ENCODE measurements around the gene CDKN2B-AS1. TPM values are rescaled to one million over a fixed set of nuclear protein-coding genes. Genes with fewer than 3 reads are reported as not detected.

The CDKN2B-AS1 gene
- total RNA-seq, 1 donor from 2014 or later = 7.1 TPM

- no peak for DNase-seq (ENCODE audit: extremely low read depth, low read depth, low spot score)
These were observed 10.6 kb downstream of the CDKN2B-AS1 start for GRCh38 chr9:22005021-22005701.

GRCh38 chr9:22005702-22006606, 11.4 kb downstream of the CDKN2B-AS1 start:
- no peak for DNase-seq (ENCODE audit: extremely low read depth, low read depth, low spot score)

GRCh38 chr9:22008384-22008716, 13.8 kb downstream of the CDKN2B-AS1 start:
- DNase-seq (ENCODE audit: extremely low read depth, low read depth, low spot score) = no peak

GRCh38 chr9:22008717-22009505, 14.3 kb downstream of the CDKN2B-AS1 start, which contains the start of gene CDKN2B:
Gene CDKN2B, minus strand, starts transcription at chr9:22009305. Its CDS starts 352 bp downstream, at chr9:22008953.
- no peak for DNase-seq (ENCODE audit: extremely low read depth, low read depth, low spot score)

GRCh38 chr9:22009506-22009867, 14.9 kb downstream of the CDKN2B-AS1 start:
- no peak for DNase-seq (ENCODE audit: extremely low read depth, low read depth, low spot score)

GRCh38 chr9:22010866-22011625, 16.5 kb downstream of the CDKN2B-AS1 start:
- no peak for DNase-seq (ENCODE audit: extremely low read depth, low read depth, low spot score)

- no peak for DNase-seq (ENCODE audit: extremely low read depth, low read depth, low spot score)
These were observed 27.8 kb downstream of the CDKN2B-AS1 start for GRCh38 chr9:22022396-22022795.

GRCh38 chr9:22026696-22027095, 32.1 kb downstream of the CDKN2B-AS1 start:
- no peak for DNase-seq (ENCODE audit: extremely low read depth, low read depth, low spot score)

GRCh38 chr9:22028394-22028793, 33.8 kb downstream of the CDKN2B-AS1 start:
- no peak for DNase-seq (ENCODE audit: extremely low read depth, low read depth, low spot score)

- no peak for DNase-seq (ENCODE audit: extremely low read depth, low read depth, low spot score)
These were observed 34.6 kb downstream of the CDKN2B-AS1 start for GRCh38 chr9:22029231-22029630.

- no peak for DNase-seq (ENCODE audit: extremely low read depth, low read depth, low spot score)
These were observed 35.6 kb downstream of the CDKN2B-AS1 start for GRCh38 chr9:22030101-22030598.

GRCh38 chr9:22031655-22032411, 37.2 kb downstream of the CDKN2B-AS1 start:
- no peak for DNase-seq (ENCODE audit: extremely low read depth, low read depth, low spot score)

- no peak for DNase-seq (ENCODE audit: extremely low read depth, low read depth, low spot score)
These were observed 38.5 kb downstream of the CDKN2B-AS1 start for GRCh38 chr9:22033012-22033630.

- DNase-seq (ENCODE audit: extremely low read depth, low read depth, low spot score) = no peak
These were observed 41.0 kb downstream of the CDKN2B-AS1 start for GRCh38 chr9:22035591-22036011.

GRCh38 chr9:22036866-22037626, 42.5 kb downstream of the CDKN2B-AS1 start:
- DNase-seq (ENCODE audit: extremely low read depth, low read depth, low spot score) = no peak

- no peak for DNase-seq (ENCODE audit: extremely low read depth, low read depth, low spot score)
These were observed 43.5 kb downstream of the CDKN2B-AS1 start for GRCh38 chr9:22037954-22038690.

GRCh38 chr9:22039258-22039657, 44.7 kb downstream of the CDKN2B-AS1 start:
- no peak for DNase-seq (ENCODE audit: extremely low read depth, low read depth, low spot score)

GRCh38 chr9:22040760-22041159, 46.2 kb downstream of the CDKN2B-AS1 start:
- DNase-seq (ENCODE audit: extremely low read depth, low read depth, low spot score) = no peak

All from glomerular endothelial cell (primary cell).